HCT116 (cell line): ENCODE measurements around the gene DUSP2. TPM values are rescaled to one million over a fixed set of nuclear protein-coding genes. Genes with fewer than 3 reads are reported as not detected.

Experiments used
- ATAC-seq: fragments of 200-7000 bp; cut with Tn5 transposase; 2 replicates; pipeline ENCODE4 v1.9.1; 2020; ENCODE audit warnings: mild to moderate bottlenecking, moderate library complexity
- BruUV-seq: library from RNA; stranded (reverse); fragments of 400-500 nt; replicated peaks from 2 replicates; lab custom pipeline; 2021; lab: Mats Ljungman, UMichigan
- CTCF ChIA-PET: fragments of 300-600 bp; sonication (Branson Sonifier 250); formaldehyde crosslinking; loops from one replicate; lab custom pipeline; 2021; ENCODE audit warnings: antibody characterized with exemption; lab: Charles Lee
- POLR2A ChIA-PET: fragments of 300-600, 350-600 bp; sonication (Branson Sonifier 250); formaldehyde crosslinking; loops from one replicate; lab custom pipeline; 2021; ENCODE audit warnings: antibody characterized with exemption; lab: Charles Lee
- RAD21 ChIA-PET, 2 experiments: fragments of 300-600 bp; sonication (Branson Sonifier 250); formaldehyde crosslinking; loops; one replicate each; lab custom pipeline; 2023; ENCODE audit warnings: low total read pairs in 2 of 2; ENCODE audit not compliant: uncharacterized antibody in 2 of 2, unreplicated experiment in 2 of 2, low non-redundant PET in 1 of 2; lab: Charles Lee
- DNase-seq: peaks from one replicate; pipeline ENCODE4 v3.0.0-alpha.2; 2010; ENCODE audit warnings: low read depth, low spot score
- H2AFZ ChIP-seq: fragments of 200-600 bp; shearing (Covaris generic), sonication (generic); 2 replicates; pipeline ENCODE4 v1.6.1; 2017; ENCODE audit warnings: low read depth, mixed run types, mixed read lengths, antibody characterized with exemption, low read length; ENCODE audit not compliant: poor library complexity, severe bottlenecking
- H3K27ac ChIP-seq: 2 replicates; pipeline ENCODE4 v1.5.1; 2012; ENCODE audit warnings: low read depth, low read length
- H3K27me3 ChIP-seq: fragments of 200-600 bp; sonication (generic); 2 replicates; pipeline ENCODE4 v1.6.1; 2016; ENCODE audit warnings: mixed run types, low read length, mixed read lengths; ENCODE audit not compliant: insufficient read depth
- H3K36me3 ChIP-seq, 2 experiments: fragments of 200-500 bp in 1 of 2; fragments of 200-600 bp in 1 of 2; sonication (Bioruptor generic) in 1 of 2; sonication (generic) in 1 of 2; 2 replicates each; pipeline versions ENCODE4 v1.5.1 to v1.6.1; 2014 to 2016; ENCODE audit warnings: low read length in 2 of 2, inconsistent platforms in 1 of 2, mixed read lengths in 1 of 2, mixed run types in 1 of 2; ENCODE audit not compliant: insufficient read depth in 2 of 2, control insufficient read depth in 1 of 2
- H3K4me1 ChIP-seq, 2 experiments: fragments of 200-600 bp in 1 of 2; sonication (generic) in 1 of 2; 2 replicates each; pipeline versions ENCODE4 v1.5.1 to v1.6.1; 2012 to 2017; ENCODE audit warnings: low read length in 2 of 2, inconsistent platforms in 1 of 2, mild to moderate bottlenecking in 1 of 2, mixed read lengths in 1 of 2, mixed run types in 1 of 2, moderate library complexity in 1 of 2; ENCODE audit not compliant: insufficient read depth in 2 of 2, control insufficient read depth in 1 of 2
- H3K4me2 ChIP-seq: fragments of 200-600 bp; sonication (generic); 2 replicates; pipeline ENCODE4 v1.6.1; 2017; ENCODE audit warnings: mixed run types, low read length, mixed read lengths
- H3K4me3 ChIP-seq, 2 experiments: fragments of 200-600 bp in 1 of 2; sonication (generic) in 1 of 2; replicated peaks in 1 of 2; 2 replicates each; pipeline ENCODE4 v1.5.1; 2011 to 2016; ENCODE audit warnings: low read length in 2 of 2, control low read depth in 1 of 2, low read depth in 1 of 2, mild to moderate bottlenecking in 1 of 2, mixed read lengths in 1 of 2, mixed run types in 1 of 2
- H3K79me2 ChIP-seq: fragments of 200-600 bp; sonication (generic); 2 replicates; pipeline ENCODE4 v1.6.1; 2017; ENCODE audit warnings: mild to moderate bottlenecking, mixed run types, low read length, moderate library complexity, mixed read lengths; ENCODE audit not compliant: insufficient read depth
- H3K9ac ChIP-seq: fragments of 200-600 bp; sonication (generic); 2 replicates; pipeline ENCODE4 v1.6.1; 2016; ENCODE audit warnings: low read length, mixed read lengths
- H3K9me2 ChIP-seq: fragments of 200-600 bp; sonication (generic), shearing (Covaris generic); 2 replicates; pipeline ENCODE4 v1.6.1; 2017; ENCODE audit warnings: mixed run types, mild to moderate bottlenecking, moderate library complexity; ENCODE audit not compliant: insufficient read depth
- H3K9me3 ChIP-seq, 2 experiments: fragments of 200-500 bp in 1 of 2; fragments of 200-600 bp in 1 of 2; sonication (Bioruptor generic) in 1 of 2; sonication (generic) in 1 of 2; 2 replicates each; pipeline ENCODE4 v1.6.1; 2014 to 2017; ENCODE audit warnings: low read length in 2 of 2, mixed read lengths in 2 of 2, inconsistent platforms in 1 of 2, low read depth in 1 of 2, mild to moderate bottlenecking in 1 of 2, mixed run types in 1 of 2, moderate library complexity in 1 of 2; ENCODE audit not compliant: control insufficient read depth in 1 of 2, insufficient read depth in 1 of 2
- H4K20me1 ChIP-seq: fragments of 200-600 bp; sonication (generic), shearing (Covaris generic); 2 replicates; pipeline ENCODE4 v1.6.1; 2017; ENCODE audit warnings: mixed run types, mild to moderate bottlenecking, moderate library complexity; ENCODE audit not compliant: insufficient read depth
- ATF3 ChIP-seq: IDR thresholded peaks from 2 replicates; pipeline ENCODE4 v1.6.1; 2012
- CBX3 ChIP-seq: IDR thresholded peaks from 2 replicates; pipeline ENCODE4 v1.6.1; 2012; ENCODE audit warnings: low read depth
- EZH2 ChIP-seq: fragments of 200-600 bp; sonication (generic); IDR thresholded peaks from 2 replicates; pipeline ENCODE4 v1.6.1; 2017; ENCODE audit warnings: antibody characterized with exemption, mixed run types
- FOSL1 ChIP-seq: IDR thresholded peaks from 2 replicates; pipeline ENCODE4 v1.6.1; 2012; ENCODE audit warnings: low read depth
- POLR2AphosphoS5 ChIP-seq: IDR thresholded peaks from 2 replicates; pipeline ENCODE4 v1.6.1; 2011; ENCODE audit warnings: mild to moderate bottlenecking, low read depth, low read length, moderate library complexity
- REST ChIP-seq: IDR thresholded peaks from 2 replicates; pipeline ENCODE4 v1.6.1; 2012; ENCODE audit warnings: low read depth
- SRF ChIP-seq: IDR thresholded peaks from 2 replicates; pipeline ENCODE4 v1.6.1; 2012; ENCODE audit warnings: low read depth
- TCF7L2 ChIP-seq: IDR thresholded peaks from 2 replicates; pipeline ENCODE4 v1.7.0; 2011; ENCODE audit warnings: borderline replicate concordance, inconsistent platforms; ENCODE audit not compliant: insufficient read depth, insufficient read length; ENCODE audit errors: extremely low read depth
- ZNF274 ChIP-seq: fragments of 200-500 bp; sonication (Bioruptor generic); IDR thresholded peaks from 2 replicates; pipeline ENCODE4 v1.6.1; 2014; ENCODE audit warnings: mild to moderate bottlenecking, low read depth, low read length, inconsistent platforms
- intact Hi-C: fragments of 100-400 bp; cut with micrococcal nuclease; formaldehyde crosslinking; loops from 2 replicates; pipeline ENCODE4 v1.10.0; 2022
- total RNA-seq: library from RNA; stranded (reverse); gene quantifications from one replicate; pipeline ENCODE4 v1.2.1, GENCODE V29; 2021; ENCODE audit not compliant: unreplicated experiment

Gene DUSP2
- total RNA-seq, 1 experiment from 2014 or later: 24.5 TPM

GRCh38 chr2:96143231-96143847 is 1.9 kb downstream of the DUSP2 start:
- no peaks in the 10 kb centered on the region for H3K9me3 ChIP-seq
- H2AFZ ChIP-seq: no peak overlapping the region
- H3K27ac ChIP-seq: peak overlapping the region; percentile 92; the same call in 1 of the 2 replicates
- peak overlapping the region; percentile 80 to 93 for H3K4me3 ChIP-seq
- H3K9me2 ChIP-seq: no peaks in the 10 kb centered on the region
- peaks cover 20 to 51% of the 10 kb centered on the region in 2 experiments for H3K4me1 ChIP-seq
- H3K27me3 ChIP-seq: no peaks in the 10 kb centered on the region
- no peak for TF ChIP-seq REST
- no peak for TF ChIP-seq TCF7L2
- TF ChIP-seq SRF: no peak
- no peak for TF ChIP-seq ATF3
- TF ChIP-seq EZH2: no peak
- TF ChIP-seq FOSL1: no peak
- no peak for TF ChIP-seq POLR2AphosphoS5
- no peak for TF ChIP-seq ZNF274
- no peak for TF ChIP-seq CBX3
- TF ChIP-seq, all 23 proteins: peak for 0
- H3K79me2 ChIP-seq: peaks cover 21% of the 10 kb centered on the region
- peaks cover 4 to 15% of the 10 kb centered on the region in 2 experiments; a peak in 2 of 4 replicates for H3K36me3 ChIP-seq
- ATAC-seq (no peak), DNase-seq (no peak)
- RAD21 ChIA-PET: interaction anchor here in 1 of 2 experiments (1.2 kb wide), 1 partner anchor 31 kb away, joined by 6 read pairs; no protein-coding TSS in a partner anchor
- intact Hi-C loops: no loop called here
- POLR2A ChIA-PET: no interaction called here
- H3K9ac ChIP-seq: peak overlapping the region; percentile 98; the same call in 1 of the 2 replicates
- H3K4me2 ChIP-seq: peak overlapping the region; percentile 97
- H4K20me1 ChIP-seq: no peaks in the 10 kb centered on the region
- CTCF ChIA-PET: no interaction called here
- BruUV-seq: no TSS peak
